Astrocyte (in vitro differentiated cells and primary cell): ENCODE measurements around the gene ZNF341. TPM values are rescaled to one million over a fixed set of nuclear protein-coding genes. Genes with fewer than 3 reads are reported as not detected.

Experiments
- DNase-seq: peaks from one replicate; pipeline ENCODE4 v3.0.0-alpha.2; 2010; ENCODE audit warnings: low read depth
- FAIRE-seq: peaks from 2 replicates; lab custom pipeline; 2011; peaks lifted over from hg19 to GRCh38; lab: Jason Lieb, UNC
- H2AFZ ChIP-seq: 2 replicates; pipeline ENCODE4 v1.6.0; 2012; ENCODE audit warnings: low read depth, low read length, inconsistent platforms
- H3K27ac ChIP-seq: 2 replicates; pipeline ENCODE4 v1.5.1; 2011; ENCODE audit warnings: low read depth, low read length, inconsistent platforms
- H3K27me3 ChIP-seq: 2 replicates; pipeline ENCODE4 v1.6.0; 2011; ENCODE audit warnings: low read length, inconsistent platforms; ENCODE audit not compliant: insufficient read depth
- H3K36me3 ChIP-seq: 2 replicates; pipeline ENCODE4 v1.5.1; 2011; ENCODE audit warnings: low read length, inconsistent platforms; ENCODE audit not compliant: insufficient read depth
- H3K4me1 ChIP-seq: 2 replicates; pipeline ENCODE4 v1.5.1; 2011; ENCODE audit warnings: low read length, inconsistent platforms; ENCODE audit not compliant: insufficient read depth
- H3K4me2 ChIP-seq: 2 replicates; pipeline ENCODE4 v1.6.0; 2012; ENCODE audit warnings: low read length, inconsistent platforms
- H3K4me3 ChIP-seq: 2 replicates; pipeline ENCODE4 v1.5.1; 2011; ENCODE audit warnings: low read depth, mild to moderate bottlenecking, low read length, inconsistent platforms; ENCODE audit not compliant: insufficient read depth
- H3K79me2 ChIP-seq: 2 replicates; pipeline ENCODE4 v1.6.0; 2012; ENCODE audit warnings: mild to moderate bottlenecking, low read length, inconsistent platforms; ENCODE audit not compliant: insufficient read depth
- H3K9ac ChIP-seq: 2 replicates; pipeline ENCODE4 v1.6.0; 2012; ENCODE audit warnings: mild to moderate bottlenecking, low read length, inconsistent platforms
- H3K9me3 ChIP-seq: 2 replicates; pipeline ENCODE4 v1.5.1; 2012; ENCODE audit warnings: low read depth, mild to moderate bottlenecking, low read length, inconsistent platforms; ENCODE audit not compliant: insufficient read depth
- H4K20me1 ChIP-seq: 2 replicates; pipeline ENCODE4 v1.6.0; 2012; ENCODE audit warnings: low read length, inconsistent platforms; ENCODE audit not compliant: insufficient read depth
- H3K27ac Mint-ChIP-seq: one replicate; pipeline ENCODE4 v1.8.0; 2021; ENCODE audit warnings: mild to moderate bottlenecking, mixed read lengths; ENCODE audit not compliant: unreplicated experiment
- H3K27me3 Mint-ChIP-seq: one replicate; pipeline ENCODE4 v1.8.0; 2021; ENCODE audit warnings: low read depth, mixed read lengths; ENCODE audit not compliant: unreplicated experiment
- H3K36me3 Mint-ChIP-seq: one replicate; pipeline ENCODE4 v1.8.0; 2021; ENCODE audit warnings: low read depth, mixed read lengths; ENCODE audit not compliant: unreplicated experiment
- H3K4me1 Mint-ChIP-seq: one replicate; pipeline ENCODE4 v1.8.0; 2021; ENCODE audit warnings: low read depth, mixed read lengths; ENCODE audit not compliant: unreplicated experiment
- H3K4me3 Mint-ChIP-seq: one replicate; pipeline ENCODE4 v1.8.0; 2021; ENCODE audit warnings: mild to moderate bottlenecking, moderate library complexity, mixed read lengths; ENCODE audit not compliant: unreplicated experiment
- H3K9me3 Mint-ChIP-seq: one replicate; pipeline ENCODE4 v1.8.0; 2021; ENCODE audit warnings: mild to moderate bottlenecking, mixed read lengths; ENCODE audit not compliant: unreplicated experiment
- CTCF ChIP-seq: IDR thresholded peaks from 2 replicates; pipeline ENCODE4 v1.5.1; 2011; ENCODE audit warnings: low read depth, mild to moderate bottlenecking, inconsistent platforms, low read length, moderate library complexity; ENCODE audit not compliant: insufficient read depth
- EZH2 ChIP-seq: IDR thresholded peaks from 2 replicates; pipeline ENCODE4 v1.6.1; 2012; ENCODE audit warnings: mild to moderate bottlenecking, low read length, inconsistent platforms; ENCODE audit not compliant: insufficient read depth
- total RNA-seq: library from RNA; stranded (reverse); gene quantifications from 2 replicates; pipeline ENCODE4 v1.2.1, GENCODE V29; 2021

Gene ZNF341
- total RNA-seq, 1 donor from 2014 or later: 2.0 TPM

- TF ChIP-seq EZH2 (no peak), CTCF (no peak)
- Histone ChIP-seq H3K4me1 (no peaks in the 10 kb centered on the region), H3K9ac (no peak overlapping the region), H3K36me3 (no peaks in the 10 kb centered on the region), H3K4me3 (no peak overlapping the region), H3K27me3 (no peaks in the 10 kb centered on the region), H4K20me1 (no peaks in the 10 kb centered on the region), H3K4me2 (no peak overlapping the region), H3K9me3 (no peaks in the 10 kb centered on the region), H3K79me2 (no peaks in the 10 kb centered on the region), H3K27ac (no peak overlapping the region), H2AFZ (no peak overlapping the region)
- no peak for DNase-seq
- H3K9me3 Mint-ChIP-seq: no peaks in the 10 kb centered on the region
- no peak for FAIRE-seq
- H3K27ac Mint-ChIP-seq: no peak overlapping the region
- peaks cover 10% of the 10 kb centered on the region for H3K36me3 Mint-ChIP-seq
- H3K27me3 Mint-ChIP-seq: no peaks in the 10 kb centered on the region
- no peak overlapping the region for H3K4me3 Mint-ChIP-seq
- no peaks in the 10 kb centered on the region for H3K4me1 Mint-ChIP-seq
Observed at GRCh38 chr20:33765099-33765498, 33.3 kb downstream of the ZNF341 start.

- Histone ChIP-seq H3K9ac (no peak overlapping the region), H3K4me3 (no peak overlapping the region), H3K27me3 (no peaks in the 10 kb centered on the region), H3K36me3 (no peaks in the 10 kb centered on the region), H3K9me3 (no peaks in the 10 kb centered on the region), H4K20me1 (no peaks in the 10 kb centered on the region), H2AFZ (no peak overlapping the region), H3K27ac (no peak overlapping the region), H3K79me2 (no peaks in the 10 kb centered on the region), H3K4me2 (no peak overlapping the region), H3K4me1 (no peaks in the 10 kb centered on the region)
- DNase-seq (no peak), FAIRE-seq (no peak)
- peaks cover 10% of the 10 kb centered on the region for H3K36me3 Mint-ChIP-seq
- no peaks in the 10 kb centered on the region for H3K27me3 Mint-ChIP-seq
- no peak overlapping the region for H3K27ac Mint-ChIP-seq
- H3K4me1 Mint-ChIP-seq: no peaks in the 10 kb centered on the region
- TF ChIP-seq EZH2 (no peak), CTCF (no peak)
- no peaks in the 10 kb centered on the region for H3K9me3 Mint-ChIP-seq
- no peak overlapping the region for H3K4me3 Mint-ChIP-seq
Observed at GRCh38 chr20:33765592-33765991, 33.8 kb downstream of the ZNF341 start.

- no peaks in the 10 kb centered on the region for H3K9me3 Mint-ChIP-seq
- Histone ChIP-seq H3K27me3 (no peaks in the 10 kb centered on the region), H3K79me2 (no peaks in the 10 kb centered on the region)
Observed at GRCh38 chr20:33766686-33767085, 34.9 kb downstream of the ZNF341 start.

More at GRCh38 chr20:33766686-33767085, 34.9 kb downstream of the ZNF341 start:
- no peak overlapping the region for H3K27ac ChIP-seq
- Mint-ChIP-seq H3K4me1 (no peaks in the 10 kb centered on the region), H3K36me3 (peaks cover 10% of the 10 kb centered on the region), H3K27me3 (no peaks in the 10 kb centered on the region), H3K4me3 (no peak overlapping the region), H3K27ac (no peak overlapping the region)
- no peak overlapping the region for H3K4me3 ChIP-seq
- no peak for DNase-seq
- H4K20me1 ChIP-seq: no peaks in the 10 kb centered on the region
- no peak for FAIRE-seq
- TF ChIP-seq CTCF (no peak), EZH2 (no peak)
- no peak overlapping the region for H2AFZ ChIP-seq
- no peak overlapping the region for H3K4me2 ChIP-seq
- no peaks in the 10 kb centered on the region for H3K9me3 ChIP-seq
- no peaks in the 10 kb centered on the region for H3K36me3 ChIP-seq
- no peaks in the 10 kb centered on the region for H3K4me1 ChIP-seq
- H3K9ac ChIP-seq: no peak overlapping the region
